NCI-H345 treated with DMSO at 0.1 percent for 48 hours (cell line): ENCODE measurements around the gene GPC1.
"Not testable (repeated sequence)": the region's sequence is repeated elsewhere in the genome, so short reads cannot be mapped to it uniquely, and the experiment has no call there.

Source experiments
- DNase-seq: peaks from one replicate; lab custom pipeline; 2025; ENCODE audit not compliant: unreplicated experiment; lab: John Stamatoyannopoulos, UW

Gene GPC1

DNA sequence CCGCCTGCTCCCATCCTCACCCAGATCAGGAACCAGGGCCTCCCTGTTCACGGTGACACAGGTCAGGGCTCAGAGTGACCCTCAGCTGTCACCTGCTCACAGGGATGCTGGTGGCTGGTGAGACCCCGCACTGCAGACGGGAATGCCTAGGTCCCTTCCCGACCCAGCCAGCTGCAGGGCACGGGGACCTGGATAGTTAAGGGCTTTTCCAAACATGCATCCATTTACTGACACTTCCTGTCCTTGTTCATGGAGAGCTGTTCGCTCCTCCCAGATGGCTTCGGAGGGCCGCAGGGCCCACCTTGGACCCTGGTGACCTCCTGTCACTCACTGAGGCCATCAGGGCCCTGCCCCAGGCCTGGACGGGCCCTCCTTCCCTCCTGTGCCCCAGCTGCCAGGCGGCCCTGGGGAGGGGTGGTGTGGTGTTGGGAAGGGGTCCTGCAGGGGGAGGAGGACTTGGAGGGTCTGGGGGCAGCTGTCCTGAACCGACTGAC lies 31.7 kb downstream of the GPC1 start:
- DNase-seq = no peak

DNA sequence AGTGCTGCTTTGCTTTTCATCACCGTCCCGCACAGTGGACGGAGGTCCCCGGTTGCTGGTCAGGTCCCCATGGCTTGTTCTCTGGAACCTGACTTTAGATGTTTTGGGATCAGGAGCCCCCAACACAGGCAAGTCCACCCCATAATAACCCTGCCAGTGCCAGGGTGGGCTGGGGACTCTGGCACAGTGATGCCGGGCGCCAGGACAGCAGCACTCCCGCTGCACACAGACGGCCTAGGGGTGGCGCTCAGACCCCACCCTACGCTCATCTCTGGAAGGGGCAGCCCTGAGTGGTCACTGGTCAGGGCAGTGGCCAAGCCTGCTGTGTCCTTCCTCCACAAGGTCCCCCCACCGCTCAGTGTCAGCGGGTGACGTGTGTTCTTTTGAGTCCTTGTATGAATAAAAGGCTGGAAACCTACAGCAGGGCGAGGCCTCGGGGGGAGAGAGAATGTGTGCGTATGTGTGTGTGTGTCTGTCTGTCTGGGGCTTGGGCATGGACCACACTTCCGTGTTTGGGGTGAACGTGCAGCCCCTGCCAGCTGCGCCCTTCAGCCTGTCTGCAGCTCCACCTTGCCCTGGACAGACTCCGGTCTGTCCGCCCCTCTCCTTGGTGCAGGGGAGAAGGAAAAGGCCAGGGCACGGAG lies 32.3 kb downstream of the GPC1 start:
- no peak for DNase-seq

DNA sequence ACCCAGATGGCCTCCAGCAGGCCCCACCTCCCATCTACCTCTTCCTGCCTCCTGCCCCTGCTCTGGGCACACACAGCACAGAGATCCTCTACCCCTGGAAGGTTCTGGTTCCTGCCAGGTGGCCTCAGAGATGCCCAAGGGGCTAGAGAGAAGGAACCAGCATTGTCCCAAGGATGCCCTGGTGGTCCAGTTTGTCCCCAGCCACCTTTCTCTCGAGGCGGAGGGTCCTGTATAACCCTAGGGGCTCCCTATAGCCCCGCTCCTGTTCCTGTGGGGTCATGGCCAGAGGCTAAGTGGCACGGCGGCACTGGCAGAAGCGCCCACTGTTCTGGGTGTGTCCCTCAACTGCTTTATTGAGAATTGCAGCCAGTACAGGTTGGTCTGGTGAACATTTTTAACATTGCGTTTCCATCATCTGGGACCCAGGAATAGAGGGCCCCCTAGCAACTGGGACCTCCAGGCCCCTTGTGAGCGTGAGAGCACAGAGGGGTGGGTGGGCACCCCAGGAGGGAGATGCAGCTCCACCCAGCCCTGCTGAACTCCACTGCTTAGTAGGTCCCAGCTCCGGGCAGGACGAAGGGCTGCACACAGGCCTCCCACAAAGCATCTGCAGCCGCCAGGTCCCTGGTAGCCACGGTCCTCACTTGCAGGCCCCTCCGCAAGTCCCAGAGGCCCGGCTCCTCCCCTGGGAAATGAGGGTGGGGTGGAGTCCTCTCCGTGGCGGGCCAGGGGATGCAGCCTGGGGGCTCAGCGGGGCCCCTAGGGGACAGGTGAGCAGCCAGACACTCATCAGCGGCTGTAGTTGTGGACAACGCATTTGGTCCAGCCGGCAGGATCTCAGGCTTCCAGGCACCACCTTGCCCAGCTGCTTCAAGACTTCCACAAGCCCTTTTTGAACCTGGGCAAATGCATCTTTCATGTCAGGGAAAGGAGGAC lies 33.1 kb downstream of the GPC1 start:
- DNase-seq = no peak

DNA sequence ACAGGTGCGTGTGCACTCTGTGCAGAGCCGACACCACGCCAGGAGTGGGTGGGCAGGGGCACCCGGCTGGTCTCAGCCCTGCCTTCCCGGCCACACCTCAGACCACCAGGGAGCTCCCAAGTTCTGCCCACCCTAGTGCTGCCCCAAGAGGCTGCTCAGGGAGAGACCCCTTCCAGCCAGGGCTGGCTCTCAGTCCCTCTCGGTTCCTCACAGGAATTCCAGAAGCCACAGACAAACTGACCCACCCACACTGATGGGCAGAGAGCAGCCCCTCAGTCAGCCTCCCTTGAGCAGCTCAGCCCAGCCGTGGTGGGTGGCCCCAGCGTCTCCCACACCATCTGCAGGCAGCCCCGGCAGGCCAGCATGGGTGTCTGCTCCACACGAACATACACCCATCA lies 33.8 kb downstream of the GPC1 start:
- no peak for DNase-seq

DNA sequence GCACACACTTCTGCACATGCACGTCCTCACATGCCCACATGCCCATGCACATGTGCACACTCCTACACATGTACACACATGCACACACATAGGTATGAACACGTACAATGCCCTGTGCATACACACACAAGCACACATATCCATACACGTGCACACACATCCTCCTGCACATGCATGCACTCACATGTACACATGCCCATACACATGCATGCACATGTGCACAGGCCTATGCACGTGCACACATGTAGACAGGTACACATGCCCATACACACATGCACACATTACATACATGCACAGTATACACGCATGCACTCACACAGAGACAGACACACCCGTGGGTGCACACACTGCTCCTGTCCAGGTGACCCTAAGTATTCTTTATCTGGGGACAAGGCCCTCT lies 34.3 kb downstream of the GPC1 start:
- DNase-seq = no peak

DNA sequence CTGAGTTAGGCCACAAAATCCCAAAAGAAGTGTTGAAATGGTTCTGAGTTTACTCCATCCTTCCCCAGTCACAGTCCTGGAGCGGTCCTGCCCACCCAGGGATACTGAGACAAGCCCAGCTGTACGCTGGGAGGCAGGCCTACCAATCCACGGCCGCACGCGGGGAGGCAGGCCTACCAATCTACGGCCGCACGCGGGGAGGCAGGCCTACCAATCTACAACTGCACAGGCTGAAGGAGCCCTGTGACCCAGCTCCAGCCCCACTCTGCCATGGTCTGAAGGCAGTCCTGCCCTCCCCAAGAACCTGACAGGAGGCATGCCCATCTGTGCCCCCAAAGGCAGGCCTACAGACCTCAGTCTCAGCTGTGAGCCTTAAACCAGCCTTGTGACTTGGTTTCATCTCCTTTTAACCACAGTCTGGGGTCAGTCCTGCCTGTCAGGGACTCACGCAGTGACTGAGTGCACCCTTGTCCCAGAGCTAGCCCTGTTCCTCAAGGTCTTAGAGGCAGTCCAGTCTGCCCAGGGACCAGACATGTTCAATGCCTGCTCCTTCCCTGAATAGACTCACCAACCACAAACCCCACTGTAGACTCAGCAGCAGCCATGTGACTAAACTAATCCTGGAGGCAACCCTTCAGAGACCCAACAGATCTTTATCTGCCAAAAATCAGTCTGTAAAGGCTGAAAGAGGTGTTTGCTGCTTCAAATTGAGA lies 36.8 kb downstream of the GPC1 start:
- no peak for DNase-seq

DNA sequence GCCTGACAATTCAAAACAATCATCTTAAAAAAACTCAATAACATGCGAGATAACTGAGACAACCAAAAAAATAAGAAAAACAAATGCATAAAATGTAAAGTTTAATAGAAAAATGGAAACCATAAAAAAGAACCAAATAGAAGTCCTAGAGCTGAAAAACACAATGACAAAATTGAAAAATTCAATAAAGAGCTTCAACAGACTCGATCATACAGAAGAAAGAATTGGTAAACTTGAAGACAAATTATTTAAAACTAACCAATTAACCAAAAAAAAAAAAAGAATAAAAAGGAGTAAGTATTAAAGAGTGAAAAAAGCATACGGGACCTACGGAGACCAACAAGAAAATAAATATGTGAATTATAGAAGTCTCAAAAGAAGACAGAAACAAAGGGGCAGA lies 37.7 kb downstream of the GPC1 start:
- no peak for DNase-seq

DNA sequence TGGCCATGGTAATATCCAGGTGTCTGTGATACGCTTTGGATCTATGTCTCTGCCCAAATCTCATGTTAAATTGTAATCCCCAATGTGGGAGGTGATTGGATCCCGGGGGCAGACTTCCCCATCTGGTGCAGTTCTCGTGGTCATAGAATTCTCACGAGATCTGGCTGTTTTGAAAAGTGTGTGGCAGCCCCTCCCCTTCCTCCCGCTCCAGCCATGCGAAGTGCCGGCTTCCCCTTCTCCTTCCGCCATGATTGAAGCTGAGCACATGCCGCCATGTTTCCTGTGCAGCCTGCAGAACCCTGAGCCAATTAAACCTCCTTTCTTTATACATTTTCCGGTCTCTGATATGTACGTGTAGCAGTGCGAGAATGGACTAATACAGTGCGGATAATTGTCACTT lies 42.5 kb downstream of the GPC1 start:
- no peak for DNase-seq

DNA sequence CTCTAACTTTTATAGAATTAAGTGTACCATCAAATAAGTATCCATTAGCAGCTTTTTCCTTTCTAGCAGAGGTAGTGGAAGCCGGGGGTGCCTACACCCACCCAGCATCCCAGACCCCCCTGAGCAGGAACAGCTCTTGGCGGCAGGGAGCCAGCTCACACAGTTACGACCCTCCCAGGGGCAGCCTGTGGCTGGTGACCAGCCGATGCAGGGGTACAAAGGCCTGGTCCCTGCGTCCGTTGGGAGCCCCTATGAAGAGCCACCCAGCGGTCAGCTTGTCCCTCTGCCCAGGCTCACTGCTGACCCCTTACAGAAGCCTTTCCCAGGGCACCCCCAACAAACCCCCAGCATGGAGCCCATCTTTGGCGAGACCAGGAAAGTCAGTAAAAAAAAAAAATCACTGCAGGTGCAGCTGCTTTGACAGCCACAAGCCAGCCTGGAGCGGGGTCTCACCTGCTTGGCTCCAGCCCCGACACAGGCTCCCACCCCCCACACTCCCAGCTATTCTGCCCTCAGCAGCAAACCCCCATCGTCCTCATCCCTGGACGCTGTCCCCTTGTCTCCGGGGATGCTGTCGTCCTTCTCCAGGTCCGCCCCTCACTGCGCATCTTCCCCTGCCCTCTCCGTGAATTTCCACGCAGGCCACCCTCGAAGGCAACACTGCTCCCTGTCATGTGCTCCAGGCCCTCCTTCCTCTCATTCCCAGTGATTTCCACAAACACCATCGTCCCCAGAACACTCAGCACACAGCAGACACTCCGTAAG lies 43.1 kb downstream of the GPC1 start:
- DNase-seq = no peak

DNA sequence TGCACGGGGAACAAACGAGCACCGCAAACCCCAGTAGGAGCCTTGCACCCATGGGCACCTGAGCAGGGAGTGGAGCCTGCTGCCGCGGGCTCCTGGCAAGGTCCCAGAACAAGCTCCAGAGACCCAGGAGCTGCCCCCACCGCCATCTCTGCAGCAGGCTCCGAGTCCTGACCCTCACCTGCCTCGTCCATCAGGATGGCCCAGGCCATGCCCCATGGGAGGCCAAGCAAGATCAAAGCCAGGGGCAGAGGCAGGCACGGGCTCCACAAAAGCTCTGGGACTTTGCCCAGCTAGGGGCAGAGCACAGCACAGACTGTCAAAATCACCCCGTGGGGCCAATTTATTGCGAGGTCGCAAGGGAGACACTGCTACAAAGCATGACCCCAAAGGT lies 43.6 kb downstream of the GPC1 start:
- no peak for DNase-seq

DNA sequence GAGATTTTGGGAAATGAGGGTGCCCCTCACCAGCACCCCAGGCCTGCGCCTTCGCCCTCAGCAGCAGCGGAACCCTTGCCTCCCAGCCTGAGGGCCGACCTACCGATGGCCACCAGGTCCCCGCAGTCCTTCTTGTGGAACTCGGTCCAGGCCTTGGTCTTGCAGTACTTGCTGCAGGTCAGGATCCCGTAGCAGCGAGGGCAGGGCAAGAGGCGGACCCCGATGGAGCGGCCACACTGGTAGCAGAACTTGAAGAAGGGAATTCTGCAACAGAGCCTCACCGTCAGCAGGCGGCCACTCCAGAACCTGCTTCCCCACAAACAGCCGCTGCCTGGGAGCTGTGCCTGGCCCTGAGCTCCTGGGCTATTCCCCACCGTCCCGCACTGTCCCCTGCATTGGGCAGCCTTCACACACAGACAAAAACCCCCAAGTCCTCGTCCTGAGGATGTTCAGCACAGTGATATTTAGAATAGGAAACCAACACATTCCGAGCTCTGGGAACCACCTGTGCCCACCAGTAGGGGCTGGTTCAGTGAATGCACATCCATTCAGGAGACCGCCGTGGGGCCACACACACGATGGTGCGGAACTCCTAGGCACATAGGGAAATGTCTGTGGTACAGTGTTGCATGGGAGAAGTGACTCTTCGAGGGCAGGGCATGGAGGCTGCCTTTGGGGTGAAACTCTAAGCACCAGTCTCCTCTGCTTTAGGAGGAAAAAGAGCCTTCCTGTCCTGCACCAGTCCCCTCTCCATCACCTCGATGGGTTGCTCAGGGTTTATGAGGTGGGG lies 45.6 kb downstream of the GPC1 start:
- DNase-seq = no peak

DNA sequence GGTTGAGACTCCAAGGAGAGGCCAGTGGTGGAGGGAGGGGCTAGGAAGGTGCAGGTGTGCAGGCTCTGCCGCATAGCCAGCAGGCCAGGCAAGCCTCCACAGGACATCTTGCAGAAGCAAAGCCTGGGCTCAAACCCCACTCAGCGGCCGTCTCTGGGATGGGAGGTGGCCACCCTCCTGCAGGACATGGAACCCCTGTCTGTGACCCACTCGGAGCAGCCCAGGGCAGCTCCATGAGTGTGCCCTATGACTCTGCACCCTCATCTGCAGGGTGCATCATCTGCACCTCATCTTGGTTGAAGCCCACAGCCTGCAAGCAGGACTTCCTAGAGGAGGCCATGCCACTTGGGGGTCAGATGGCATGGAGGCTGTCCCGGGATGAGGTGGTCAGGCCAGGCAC lies 46.3 kb downstream of the GPC1 start:
- DNase-seq = no peak

DNA sequence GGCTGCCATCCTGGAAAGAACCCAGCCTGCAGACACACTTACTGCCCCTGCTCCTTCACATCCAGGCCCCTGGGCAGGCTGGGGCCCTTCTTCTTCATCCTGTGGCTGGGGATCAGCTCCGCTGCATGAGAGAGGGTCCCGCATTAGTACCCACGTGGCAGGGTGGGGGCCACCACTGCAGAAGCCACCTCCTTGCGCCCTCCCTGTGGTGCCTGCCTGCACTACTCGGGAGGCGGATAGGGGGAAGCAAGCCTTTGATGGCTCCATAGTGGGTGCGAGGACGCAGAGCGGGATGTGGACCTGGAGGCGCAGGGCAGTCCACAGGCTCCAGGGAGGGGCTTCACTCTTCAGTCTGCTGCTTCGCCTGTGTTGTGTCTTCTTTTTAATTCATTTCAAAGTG lies 46.7 kb downstream of the GPC1 start:
- no peak for DNase-seq

DNA sequence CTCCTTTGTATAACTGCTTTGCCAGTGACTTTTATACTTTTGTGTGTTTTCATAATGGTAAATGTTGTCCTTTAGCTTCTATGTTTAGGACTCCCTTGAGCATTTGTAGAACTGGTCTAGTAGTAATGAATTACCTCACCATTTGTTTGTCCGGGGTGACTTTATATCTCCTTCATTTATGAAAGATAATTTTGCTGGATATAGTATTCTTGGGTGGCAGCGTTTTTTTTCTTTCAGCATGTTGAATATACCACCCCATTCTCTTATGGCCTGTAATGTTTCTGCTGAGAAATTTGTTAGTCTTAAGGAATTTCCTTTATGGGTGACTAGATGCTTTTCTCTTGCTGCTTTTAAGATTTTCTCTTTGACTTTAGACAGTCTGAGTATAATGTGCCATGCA lies 56.0 kb downstream of the GPC1 start:
- DNase-seq = no peak

DNA sequence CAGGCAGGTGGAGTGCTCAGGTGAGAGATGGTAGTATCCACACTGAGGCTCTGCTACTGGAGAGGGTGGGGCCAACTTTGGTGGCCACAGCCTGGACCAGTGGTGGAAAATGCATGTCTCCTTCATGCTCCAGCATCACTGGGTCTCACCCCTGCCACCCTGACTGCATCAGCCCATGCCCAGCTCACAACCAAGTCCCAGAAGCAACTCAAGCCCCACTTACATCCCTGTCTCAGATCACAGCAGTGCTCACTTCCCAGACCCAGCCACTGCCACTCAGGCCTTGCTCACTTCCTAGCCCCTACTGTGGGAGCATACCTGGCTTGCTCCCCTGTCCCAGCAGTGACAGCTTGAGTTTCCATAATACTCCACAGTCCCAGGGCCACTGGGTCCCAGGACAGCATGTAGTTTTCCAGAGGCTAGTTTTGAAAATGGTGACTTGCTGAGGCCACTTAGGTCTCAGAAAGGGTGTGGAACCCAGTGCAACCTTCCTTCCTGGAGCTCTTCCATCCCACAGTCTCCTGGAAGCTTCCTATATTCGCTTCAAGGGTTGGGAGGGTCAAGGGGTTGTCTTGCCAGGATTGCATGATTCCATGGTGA lies 58.8 kb downstream of the GPC1 start:
- DNase-seq = no peak

DNA sequence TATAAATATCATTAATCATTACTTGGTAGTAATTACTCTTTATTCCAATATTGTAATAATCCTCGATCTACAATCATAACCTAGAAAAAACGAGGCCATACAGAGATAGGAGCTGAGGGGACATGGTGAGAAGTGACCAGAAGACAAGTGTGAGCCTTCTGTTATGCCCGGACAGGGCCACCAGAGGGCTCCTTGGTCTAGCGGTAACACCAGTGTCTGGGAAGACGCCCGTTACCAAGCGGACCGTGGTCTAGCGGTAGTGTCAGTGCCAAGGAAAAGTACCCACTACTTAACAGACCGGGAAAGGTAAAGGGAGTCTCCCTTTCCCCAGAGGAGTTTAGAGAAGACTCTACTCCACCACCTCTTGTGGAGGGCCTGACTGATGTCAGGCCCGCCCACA lies 59.5 kb downstream of the GPC1 start:
- DNase-seq = not testable (repeated sequence)

DNA sequence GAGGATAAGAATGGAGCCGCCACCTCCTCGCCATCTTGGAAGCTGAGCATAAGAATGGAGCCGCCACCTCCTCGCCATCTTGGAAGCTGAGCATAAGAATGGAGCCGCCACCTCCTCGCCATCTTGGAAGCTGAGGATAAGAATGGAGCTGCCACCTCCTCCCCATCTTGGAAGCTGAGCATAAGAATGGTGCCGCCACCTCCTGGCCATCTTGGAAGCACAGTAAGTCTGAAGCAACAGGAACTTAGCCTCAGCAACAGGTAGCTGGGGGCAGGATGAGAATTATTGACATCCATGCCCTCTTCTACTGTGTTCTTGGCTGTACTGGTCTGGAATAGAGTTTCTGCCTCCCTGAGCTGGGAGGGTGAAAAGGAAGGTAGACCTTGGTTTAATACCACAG lies 61.6 kb downstream of the GPC1 start:
- not testable (repeated sequence) for DNase-seq

DNA sequence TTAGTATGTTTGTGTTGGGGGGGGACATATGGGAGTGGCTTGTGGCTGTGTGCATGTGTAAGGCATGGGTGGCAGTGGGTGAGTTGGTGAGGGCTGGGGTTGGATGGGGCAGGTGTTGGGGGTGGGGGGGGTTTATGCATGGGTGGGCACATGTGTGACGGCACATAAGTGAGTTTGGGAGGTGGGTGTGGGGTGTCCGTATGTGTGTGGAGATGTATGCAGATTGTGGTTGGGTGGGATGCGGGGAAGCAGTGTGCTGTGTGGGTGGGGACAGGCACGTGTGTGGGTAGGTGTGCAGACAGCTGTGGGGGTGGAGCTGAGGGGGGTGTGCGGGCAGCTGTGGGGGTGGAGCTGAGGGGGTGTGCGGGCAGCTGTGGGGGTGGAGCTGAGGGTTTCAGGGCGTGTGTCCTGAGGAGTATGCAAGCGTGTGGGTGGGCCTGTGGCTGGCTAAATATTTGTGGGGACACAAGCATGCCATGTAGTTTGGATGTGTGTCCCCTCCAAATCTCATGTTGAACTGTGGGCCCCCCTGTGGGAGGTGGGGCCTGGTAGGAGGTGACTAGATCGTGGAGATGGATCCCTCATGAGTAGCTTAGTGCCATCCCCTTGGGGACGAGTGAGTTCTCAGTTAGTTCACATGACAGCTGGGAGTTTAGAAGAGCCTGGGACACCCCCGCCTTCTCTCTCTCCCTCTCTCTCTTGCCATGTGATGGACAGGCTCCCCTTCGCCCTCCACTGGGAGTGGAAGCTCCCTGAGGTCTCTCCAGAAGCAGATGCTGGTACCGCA lies 62.9 kb downstream of the GPC1 start:
- no peak for DNase-seq

DNA sequence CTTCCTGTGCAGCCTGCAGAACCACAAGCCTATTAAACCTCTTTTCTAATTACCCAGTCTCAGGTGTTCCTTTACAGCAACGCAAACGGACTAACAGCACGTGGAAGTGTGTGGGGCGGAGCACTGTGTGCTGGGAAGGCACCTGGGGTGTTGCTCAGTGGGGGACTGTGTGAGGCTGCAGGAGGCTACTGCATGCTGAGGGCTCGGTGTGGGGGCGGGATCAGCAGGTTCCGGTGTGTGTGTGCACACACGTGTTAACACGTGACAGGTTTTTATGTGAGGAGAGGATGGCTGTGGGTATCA lies 63.4 kb downstream of the GPC1 start:
- no peak for DNase-seq
